Fibroblast of peridontal ligament (primary cell): ENCODE data around the gene AMPH.
A peak's percentile ranks its signal among the peaks of the same experiment; 100 is the strongest.
"Not testable (repeated sequence)": the region's sequence is repeated elsewhere in the genome, so short reads cannot be mapped to it uniquely, and the experiment has no call there.

Source experiments
- DNase-seq: peaks from one replicate; pipeline ENCODE4 v3.0.0-alpha.2; 2010; ENCODE audit errors: extremely low read depth

Gene AMPH

DNA sequence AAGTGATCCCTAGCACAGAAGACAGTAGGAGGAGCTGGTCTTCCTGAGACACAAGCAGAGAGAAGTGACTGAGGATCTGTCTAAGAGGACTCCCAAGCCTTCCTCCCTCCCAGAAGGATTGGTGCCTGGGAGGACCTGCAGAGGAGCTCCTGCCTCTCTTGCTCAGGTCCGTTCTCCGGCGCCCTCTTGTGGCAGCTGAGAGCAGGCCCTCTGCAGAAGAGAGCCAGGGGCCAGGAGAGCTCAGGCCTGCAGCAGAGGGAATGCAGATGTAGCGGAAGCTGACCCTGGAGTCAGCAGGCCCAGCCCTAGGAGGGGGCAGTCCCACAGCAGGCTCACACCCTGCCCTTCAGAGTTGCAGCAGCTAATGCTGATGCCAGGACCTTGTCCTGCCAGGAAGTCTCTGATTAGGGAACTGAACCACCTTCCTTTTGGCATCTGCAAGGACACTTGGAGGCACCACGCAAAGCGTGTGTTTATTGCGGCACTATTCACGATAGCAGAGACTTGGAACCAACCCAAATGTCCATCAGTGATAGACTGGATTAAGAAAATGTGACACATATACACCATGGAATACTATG, 276.8 kb downstream of the AMPH start:
- DNase-seq, result not testable (repeated sequence)

DNA sequence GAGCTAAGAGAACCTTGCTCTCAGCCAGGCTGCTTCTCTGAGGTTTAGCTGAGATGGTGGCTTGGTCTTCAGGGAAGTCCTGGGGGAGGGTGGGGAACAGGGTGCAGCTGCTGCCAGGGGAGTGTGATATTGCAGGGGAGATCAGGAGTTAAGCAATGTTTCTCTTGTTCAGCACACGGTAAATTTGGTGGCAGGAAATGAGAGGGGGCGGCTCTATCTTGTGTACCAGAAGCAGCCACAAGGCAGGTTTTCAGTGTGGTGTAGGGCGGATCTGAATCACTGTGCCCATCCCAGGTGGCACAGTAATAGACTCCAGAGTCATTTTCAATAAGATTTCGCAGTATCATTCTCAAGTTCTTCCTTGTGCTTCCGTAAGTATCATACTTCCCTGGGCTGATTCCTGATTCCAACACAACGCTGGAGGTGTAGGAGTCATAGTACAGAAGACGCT, 277.7 kb downstream of the AMPH start:
- not testable (repeated sequence) for DNase-seq

DNA sequence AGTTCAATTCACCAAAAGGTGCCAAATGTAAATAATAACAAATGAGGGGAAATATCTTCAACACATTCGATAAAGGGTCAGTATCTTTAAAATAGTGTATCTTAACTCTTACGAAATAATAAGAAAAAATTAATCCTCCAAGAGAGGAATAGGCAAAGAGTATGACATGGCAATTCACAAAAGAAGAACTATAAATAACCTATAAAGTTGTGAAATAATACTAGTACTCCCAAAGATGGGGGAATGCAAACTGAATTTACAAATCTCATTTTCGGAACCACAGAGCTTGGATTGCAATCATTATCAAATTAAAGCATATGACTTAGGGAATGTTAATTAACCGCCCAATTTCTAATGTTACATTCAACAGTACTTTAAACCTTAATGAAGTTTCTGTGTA, 279.6 kb downstream of the AMPH start:
- no peak for DNase-seq

DNA sequence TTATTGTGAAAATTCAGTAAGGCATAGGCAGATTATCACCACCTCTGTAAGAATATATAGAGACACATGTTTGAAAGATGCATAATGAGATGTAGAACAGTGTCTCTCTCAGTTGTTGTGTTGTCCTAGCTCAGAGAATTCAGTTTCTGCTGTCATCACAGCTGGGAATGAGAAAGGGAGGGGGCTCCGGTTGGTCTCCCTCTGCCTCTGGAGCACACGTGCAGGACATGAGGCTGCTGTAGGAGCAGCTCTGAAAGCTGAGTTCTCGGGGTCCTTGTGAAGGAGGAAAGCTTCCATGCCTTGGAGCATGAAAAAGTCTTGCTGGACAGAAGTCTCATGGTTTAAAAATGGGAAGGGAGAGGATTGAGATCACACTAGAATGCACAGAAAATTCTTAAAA, 280.4 kb downstream of the AMPH start:
- DNase-seq, result not testable (repeated sequence)

DNA sequence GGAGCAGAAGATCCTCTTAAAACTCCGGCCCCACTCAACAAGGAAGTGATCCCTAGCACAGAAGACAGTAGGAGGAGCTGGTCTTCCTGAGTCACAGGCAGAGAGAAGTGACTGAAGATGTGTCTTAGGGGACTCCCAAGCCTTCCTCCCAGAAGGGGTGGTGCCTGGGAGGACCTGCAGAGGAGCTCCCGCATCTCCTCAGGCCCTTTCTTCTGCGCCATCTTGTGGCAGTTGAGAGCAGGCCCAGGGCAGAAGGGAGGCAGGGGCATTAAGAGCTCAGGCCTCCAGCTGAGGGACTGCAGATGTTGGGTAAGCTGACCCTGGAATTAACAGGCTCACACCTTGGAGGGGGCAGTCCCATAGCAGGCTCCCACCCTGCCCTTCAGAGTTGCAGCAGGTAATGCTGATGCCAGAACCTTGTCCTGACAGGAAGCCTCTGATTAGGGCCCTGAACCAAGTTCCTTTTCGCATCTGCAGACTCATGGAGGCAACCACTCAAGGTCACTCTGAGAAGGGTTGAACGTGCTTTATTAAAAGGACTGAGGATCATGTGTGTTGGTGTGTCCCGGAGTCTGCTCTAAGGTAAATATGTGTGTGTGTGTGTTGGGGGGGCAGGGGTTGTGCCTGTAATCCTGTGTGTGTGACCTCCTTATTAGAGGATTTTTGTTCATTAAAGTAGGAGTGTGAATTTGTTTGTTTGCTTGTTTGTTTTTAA, 281.1 kb downstream of the AMPH start:
- DNase-seq, result not testable (repeated sequence)

DNA sequence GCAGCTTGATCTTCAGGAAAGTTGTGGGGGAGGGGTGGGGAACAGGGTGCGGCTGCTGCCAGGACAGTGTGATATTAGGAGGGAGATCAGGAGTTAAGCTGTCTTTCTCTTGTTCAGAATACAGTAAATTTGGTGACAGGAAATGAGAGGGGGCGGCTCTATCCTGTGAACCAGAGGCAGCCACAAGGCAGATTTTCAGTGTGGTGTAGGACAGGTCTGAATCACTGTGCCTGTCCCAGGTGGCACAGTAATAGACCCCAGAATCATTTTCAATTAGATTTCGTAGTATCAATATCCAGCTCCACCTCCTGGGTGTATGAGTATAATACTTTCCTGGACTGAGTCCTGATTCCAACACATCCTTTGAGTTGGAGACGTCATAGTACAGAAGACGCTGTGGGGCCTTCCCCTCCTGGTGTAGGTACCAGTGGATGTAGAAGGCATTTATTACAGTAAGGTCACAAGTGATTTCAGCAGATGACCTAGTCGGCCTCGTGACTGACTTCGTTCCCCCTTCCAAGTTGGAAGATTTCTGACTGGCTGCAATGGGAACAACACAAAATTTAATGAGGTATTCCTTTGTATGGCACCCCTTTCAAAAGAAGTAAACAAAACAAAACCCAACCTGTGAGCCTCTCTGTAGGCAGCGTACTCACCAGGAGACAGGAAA, 281.9 kb downstream of the AMPH start:
- DNase-seq, result not testable (repeated sequence)

DNA sequence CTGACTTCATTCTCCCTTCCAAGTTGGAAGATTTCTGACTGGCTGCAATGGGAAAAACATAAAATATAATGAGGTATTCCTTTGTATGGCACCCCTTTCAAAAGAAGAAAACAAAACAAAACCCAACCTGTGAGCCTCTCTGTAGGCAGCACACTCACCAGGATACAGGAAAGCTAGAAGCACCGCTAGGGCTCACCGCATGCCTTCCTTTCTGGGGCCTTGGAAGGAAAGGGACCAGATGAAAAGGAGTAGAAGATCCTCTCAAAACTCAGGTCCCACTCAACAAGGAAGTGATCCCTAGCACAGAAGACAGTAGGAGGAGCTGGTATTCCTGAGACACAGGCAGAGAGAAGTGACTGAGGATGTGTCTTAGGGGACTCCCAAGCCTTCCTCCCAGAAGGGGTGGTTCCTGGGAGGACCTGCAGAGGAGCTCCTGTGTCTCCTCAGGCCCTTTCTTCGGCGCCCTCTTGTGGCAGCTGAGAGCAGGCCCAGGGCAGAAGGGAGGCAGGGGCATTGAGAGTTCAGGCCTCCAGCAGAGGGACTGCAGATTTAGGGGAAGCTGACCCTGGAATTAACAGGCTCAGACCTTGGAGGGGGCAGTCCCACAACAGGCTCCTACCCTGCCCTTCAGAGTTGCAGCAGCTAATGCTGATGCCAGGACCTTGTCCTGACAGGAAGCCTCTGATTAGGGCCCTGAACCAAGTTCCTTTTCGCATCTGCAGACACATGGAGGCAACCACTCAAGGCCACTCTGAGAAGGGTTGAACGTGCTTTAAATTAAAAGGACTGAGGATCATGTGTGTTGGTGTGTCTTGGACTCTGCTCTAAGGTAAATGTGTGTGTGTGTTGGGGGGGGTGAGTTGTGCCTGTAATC, 285.6 kb downstream of the AMPH start:
- DNase-seq, result peak; percentile 38

DNA sequence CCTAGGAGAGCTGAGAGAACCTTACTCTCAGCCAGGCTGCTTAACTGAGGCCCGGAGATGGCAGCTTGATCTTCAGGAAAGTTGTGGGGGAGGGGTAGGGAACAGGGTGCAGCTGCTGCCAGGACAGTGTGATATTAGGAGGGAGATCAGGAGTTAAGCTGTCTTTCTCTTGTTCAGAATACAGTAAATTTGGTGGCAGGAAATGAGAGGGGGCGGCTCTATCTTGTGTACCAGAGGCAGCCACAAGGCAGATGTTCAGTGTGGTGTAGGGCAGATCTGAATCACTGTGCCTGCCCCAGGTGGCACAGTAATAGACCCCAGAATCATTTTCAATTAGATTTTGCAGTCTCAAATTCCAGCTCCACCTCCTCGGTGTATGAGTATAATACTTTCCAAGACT, 286.4 kb downstream of the AMPH start:
- DNase-seq, result not testable (repeated sequence)

DNA sequence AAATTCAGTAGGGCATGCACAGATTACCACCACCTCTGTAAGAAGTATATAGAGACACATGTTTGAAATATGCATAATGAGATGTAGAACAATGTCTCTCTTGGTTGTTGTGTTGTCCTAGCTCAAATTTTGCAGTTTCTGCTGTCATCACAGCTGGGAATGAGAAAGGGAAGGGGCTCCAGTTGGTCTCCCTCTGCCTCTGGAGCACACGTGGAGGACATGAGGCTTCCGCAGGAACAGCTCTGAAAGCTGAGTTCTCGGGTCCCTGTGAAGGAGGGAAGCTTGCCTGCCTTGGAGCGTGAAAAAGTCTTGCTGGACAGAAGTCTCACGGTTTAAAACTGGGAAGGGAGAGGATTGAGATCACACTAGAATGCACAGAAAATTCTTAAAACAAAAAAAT, 289.0 kb downstream of the AMPH start:
- not testable (repeated sequence) for DNase-seq

DNA sequence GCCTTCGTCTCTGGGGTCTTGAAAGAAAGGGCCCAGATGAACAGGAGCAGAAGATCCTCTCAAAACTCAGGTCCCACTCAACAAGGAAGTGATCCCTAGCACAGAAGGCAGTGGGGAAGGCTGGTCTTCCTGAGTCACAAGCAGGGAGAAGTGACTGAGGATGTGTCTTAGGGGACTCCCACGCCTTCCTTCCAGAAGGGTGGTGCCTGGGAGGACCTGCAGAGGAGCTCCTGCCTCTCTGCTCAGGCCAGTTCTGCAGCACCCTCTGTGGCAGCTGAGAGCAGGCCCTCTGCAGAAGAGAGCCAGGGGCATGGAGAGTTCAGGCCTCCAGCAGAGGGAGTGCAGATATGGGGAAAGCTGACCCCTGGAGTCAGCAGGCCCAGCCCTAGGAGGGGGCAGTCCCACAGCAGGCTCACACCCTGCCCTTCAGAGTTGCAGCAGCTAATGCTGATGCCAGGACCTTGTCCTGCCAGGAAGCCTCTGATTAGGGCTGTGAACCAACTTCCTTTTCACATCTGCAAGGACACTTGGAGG, 289.9 kb downstream of the AMPH start:
- DNase-seq, result peak; percentile 40

DNA sequence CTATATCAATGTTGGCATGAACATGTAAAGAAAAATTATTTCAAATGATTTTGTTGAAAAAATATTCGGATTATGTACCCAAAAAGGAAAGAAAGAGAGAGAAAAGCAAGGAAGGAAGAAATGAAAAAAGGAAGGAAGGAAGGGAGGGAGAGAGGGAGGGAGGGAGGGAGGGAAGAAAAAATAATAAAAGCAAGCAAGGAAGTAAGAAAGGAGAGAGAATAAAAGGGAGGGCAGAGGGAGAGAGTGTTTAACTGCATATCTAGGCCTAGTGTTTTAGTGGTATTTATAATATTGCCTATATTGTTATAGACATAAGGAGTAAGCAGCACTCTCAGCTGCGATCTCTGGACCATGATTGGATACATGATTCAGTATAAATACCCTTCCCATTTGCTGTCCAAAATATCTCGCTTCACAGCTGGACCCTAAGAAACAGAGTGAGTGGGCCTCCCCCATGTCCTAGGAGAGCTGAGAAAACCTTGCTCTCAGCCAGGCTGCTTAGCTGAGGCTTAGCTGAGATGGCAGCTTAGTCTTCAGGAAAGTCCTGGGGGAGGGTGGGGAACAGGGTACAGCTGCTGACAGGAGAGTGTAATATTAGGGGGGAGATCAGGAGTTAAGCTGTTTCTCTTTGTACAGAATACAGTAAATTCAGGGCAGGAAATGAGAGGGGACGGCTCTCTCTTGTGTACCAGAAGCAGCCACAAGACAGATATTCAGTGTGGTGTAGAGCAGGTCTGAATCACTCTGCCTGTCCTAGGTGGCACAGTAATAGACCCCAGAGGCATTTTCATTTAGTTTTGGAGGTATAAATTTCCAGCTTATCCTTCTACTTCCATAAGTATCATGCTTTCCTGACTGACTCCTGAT, 291.0 kb downstream of the AMPH start:
- no peak for DNase-seq

DNA sequence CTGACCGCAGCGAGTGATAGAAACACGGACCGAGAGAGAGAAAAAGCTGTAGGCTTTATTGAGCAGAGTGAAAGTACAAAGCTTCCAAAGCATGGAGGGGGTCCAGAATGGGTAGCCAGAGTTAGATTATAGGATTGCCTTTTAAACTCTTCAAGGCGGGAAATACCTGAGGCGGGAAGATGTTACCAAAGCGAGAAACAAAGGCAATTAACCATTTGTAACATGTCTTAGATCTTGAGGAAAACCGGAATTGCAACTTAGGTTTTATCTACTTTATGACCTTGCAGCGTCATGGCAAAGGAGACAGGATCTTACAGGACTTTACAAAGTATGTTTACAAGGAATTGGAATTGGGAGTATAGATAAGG, 295.0 kb downstream of the AMPH start:
- not testable (repeated sequence) for DNase-seq

DNA sequence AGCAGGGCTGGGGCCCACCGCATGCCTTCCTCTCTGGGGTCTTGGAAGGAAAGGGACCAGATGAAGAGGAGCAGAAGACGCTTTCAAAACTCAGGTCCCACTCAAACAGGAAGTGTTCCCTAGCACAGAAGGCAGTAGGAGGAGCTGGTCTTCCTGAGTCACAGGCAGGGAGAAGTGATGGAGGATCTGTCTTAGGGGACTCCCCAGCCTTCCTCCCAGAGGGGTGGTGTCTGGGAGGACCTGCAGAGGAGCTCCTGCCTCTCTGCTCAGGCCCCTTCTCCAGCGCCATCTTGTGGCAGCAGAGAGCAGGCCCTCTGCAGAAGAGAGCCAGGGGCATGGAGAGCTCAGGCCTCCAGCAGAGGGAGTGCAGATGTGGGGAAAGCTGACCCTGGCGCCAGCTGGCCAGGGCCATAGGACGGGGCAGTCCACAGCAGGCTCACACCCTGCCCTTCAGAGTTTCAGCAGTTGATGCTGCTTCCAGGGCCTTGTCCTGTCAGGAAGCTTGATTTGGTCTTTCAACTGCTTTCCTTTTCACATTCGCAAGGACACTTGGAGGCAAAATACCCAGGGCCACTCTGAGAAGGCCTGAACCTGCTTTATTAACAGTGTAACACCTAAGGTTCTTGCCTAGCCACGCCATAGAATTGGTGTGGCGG, 295.6 kb downstream of the AMPH start:
- peak; percentile 74 for DNase-seq

DNA sequence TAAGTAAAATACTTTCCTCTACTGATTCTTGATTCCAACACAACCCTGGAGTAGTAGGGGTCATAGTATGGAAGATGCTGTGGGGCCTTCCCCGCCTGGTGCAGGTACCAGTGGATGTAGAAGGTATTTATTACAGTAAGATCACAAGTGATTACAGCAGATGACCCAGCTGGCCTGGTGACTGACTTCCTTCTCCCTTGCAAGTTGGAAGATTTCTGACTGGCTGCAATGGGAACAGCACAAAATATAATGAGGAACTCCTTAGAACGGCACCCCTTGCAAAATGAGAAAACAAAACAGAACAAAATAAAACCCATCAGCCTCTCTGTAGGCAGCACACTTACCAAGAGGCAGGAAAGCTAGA, 296.1 kb downstream of the AMPH start:
- DNase-seq, result no peak

DNA sequence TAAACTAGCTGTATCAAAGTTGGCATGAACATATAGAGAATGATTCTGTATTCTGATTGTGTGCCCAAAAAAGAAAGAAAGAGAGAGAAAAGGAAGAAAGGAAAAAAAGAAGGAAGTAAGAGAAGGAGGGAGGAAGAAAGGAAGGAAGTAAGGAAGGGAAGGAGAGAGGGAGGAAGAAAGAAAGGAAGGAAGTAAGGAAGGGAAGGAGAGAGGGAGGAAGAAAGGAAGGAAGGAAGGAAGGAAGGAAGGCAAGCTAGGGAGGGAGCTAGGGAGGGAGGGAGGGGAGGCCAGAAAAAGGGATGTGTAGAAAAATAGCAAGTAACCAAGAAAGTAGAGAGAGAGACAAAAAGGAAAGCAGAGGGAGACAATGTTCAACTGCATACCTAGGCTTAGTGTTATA, 297.0 kb downstream of the AMPH start:
- no peak for DNase-seq
